PC-9 (cell line): ENCODE results near the gene PAPSS1.

Experiments used
- EZH2 ChIP-seq: fragments of 200-600 bp; sonication (generic); IDR thresholded peaks from 2 replicates; pipeline ENCODE4 v1.8.0; 2017; ENCODE audit warnings: antibody characterized with exemption, low read depth
- TF ChIP-seq, protein P1 (sequence below): fragments of 200-600 bp; sonication (generic); conservative IDR thresholded peaks from 2 replicates; pipeline ENCODE4 v1.6.1; 2017; ENCODE audit warnings: mixed run types, antibody characterized with exemption, mild to moderate bottlenecking, moderate library complexity

DNA sequence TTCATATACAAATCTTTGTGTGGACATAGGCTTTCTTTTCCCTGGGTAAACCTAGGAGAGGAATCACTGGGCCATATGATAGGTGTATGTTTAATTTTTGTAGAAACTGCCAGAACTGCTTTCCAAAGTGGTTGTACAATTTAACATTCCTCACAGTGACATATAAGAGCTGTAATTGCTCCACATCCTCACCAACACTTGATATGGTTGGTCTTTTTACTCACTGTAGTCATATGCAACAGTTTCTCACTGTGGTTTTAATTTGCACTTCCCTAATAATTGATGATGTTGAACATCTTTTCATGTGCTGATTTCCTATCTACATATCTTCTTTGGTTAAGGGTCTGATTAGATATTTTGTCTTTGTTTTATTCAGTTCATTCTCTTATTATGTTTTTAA is 24.5 kb upstream of the PAPSS1 start:
- no peak for TF ChIP-seq EZH2
- TF ChIP-seq, protein P1, sequence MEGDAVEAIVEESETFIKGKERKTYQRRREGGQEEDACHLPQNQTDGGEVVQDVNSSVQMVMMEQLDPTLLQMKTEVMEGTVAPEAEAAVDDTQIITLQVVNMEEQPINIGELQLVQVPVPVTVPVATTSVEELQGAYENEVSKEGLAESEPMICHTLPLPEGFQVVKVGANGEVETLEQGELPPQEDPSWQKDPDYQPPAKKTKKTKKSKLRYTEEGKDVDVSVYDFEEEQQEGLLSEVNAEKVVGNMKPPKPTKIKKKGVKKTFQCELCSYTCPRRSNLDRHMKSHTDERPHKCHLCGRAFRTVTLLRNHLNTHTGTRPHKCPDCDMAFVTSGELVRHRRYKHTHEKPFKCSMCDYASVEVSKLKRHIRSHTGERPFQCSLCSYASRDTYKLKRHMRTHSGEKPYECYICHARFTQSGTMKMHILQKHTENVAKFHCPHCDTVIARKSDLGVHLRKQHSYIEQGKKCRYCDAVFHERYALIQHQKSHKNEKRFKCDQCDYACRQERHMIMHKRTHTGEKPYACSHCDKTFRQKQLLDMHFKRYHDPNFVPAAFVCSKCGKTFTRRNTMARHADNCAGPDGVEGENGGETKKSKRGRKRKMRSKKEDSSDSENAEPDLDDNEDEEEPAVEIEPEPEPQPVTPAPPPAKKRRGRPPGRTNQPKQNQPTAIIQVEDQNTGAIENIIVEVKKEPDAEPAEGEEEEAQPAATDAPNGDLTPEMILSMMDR = no peak
